Stimulated activated CD8-positive, alpha-beta memory T cell treated with anti-CD3 and anti-CD28 coated beads, Interleukin-15, amount 100 ng/mL, for 48 hours (primary cell): ENCODE results near the gene ATP8A1.
A peak's percentile ranks its signal among the peaks of the same experiment; 100 is the strongest.

Source experiments
- DNase-seq, 2 donors: peaks; one replicate each; pipeline ENCODE4 v3.0.0-alpha.2; 2020; ENCODE audit warnings: low read depth in 2 of 2

ATP8A1 gene

DNA sequence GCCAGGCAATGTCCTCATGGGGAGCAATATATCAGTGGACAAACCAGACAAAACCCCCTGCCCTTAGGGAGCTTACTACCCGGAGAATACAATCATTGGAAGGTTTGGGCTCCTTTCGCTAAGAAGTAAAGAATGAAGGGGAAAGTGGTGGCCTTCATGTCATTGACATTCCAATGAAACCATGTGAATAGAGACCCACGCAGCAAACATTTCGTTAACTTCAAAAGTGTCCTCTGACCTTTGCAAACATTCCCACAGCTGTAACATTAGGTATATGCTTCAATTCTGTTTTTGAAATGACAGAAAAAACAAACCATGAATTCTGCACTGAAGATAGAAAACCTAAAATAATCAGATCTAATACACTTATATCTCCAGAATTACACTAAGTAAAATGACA lies 7.0 kb downstream of the ATP8A1 start:
- no peak for DNase-seq

DNA sequence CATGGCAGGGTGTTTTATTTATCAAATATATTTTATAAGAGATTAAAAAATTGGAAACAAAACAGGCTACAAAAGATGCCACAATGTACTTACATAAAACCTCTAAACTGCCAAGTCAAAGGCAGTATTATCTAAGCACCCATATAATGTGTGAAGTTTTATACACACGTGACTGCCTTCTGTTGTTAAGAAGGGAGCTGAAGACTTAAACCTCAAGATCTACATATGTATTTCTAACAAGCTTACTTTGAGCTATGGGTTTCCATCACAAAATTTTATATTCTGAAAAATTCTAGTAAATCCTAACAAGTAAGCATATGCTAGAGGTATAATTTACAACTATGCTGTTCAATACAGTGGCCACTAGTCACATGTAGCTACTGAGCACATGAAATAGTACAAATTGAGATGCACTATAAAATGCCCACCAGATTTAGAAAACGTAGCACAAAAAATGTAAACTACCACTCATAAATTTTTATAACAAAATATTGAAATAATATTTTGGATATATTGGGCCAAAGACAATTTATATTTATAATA lies 9.8 kb downstream of the ATP8A1 start:
- DNase-seq: no peak

DNA sequence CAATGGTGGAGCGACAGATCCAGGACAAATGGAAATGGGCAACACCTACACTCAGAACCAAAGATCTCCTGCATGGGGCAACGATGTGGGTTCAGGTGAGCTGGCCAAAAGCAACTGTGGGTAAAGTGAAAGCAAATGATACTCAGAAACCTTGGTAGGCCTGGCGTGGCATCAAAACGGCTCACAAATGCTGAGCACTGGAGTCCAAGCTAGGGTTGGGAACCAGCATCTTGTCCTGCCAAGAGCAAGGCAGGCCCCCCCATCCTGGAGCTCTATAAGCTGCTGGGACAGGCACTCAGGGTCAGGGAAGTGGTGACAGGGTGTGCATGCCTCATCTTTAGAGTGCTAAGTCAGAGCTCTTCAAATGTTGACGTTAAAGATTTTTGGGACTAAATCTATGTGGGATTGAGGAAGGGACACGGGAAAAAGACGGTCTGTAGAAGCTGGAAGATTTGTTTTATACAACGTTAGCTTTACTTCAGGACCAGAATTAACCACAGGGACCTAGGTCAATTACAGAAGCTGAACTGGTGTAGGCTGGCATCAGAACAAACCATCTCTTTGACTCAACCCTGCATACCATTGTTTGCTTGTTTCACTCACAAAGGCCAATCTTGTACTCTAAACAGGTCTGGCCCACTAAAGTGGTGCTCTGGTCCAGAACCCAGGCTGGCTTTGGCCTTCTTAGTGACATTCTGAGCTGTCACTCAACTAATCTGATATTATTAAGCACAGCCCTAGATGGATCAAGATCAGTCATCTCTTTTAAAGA lies 10.7 kb downstream of the ATP8A1 start:
- DNase-seq: no peak

DNA sequence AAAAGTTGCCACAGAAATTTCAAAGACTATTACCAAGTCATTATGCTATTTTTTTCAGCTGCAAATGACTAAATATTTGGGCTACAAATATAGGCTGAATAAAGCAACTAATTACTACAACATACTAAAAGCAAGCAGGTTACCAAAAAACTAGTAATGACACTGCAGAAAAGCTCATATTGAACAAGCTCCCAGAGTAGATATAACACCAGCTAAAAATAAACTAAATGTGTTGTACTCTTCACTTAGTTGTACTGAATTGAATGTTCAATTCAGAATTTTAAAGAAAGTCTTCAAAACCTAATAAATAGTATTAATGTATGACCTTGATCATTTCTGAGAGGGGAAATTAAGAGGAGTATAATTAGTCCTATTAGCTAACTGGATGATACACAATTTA lies 12.0 kb downstream of the ATP8A1 start:
- DNase-seq: no peak

DNA sequence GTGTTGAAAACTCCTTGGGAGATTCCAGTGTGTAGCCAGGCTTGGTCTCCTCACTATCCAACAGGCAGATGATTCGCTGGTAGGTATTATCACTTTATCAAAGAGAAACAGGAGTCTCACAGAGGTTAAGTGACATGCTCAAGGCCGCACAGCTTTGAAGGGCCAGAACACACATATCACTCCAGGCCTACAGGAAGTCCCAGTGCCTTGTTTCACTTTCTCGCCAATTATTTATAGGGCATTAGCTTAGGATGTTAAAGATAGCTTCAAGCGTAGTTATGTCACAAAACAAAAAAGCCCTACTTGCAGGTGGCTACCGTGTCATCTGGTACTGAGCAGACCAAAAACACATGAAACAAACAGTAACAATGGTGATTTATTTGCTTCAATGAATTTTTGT lies 13.2 kb downstream of the ATP8A1 start:
- DNase-seq: no peak

DNA sequence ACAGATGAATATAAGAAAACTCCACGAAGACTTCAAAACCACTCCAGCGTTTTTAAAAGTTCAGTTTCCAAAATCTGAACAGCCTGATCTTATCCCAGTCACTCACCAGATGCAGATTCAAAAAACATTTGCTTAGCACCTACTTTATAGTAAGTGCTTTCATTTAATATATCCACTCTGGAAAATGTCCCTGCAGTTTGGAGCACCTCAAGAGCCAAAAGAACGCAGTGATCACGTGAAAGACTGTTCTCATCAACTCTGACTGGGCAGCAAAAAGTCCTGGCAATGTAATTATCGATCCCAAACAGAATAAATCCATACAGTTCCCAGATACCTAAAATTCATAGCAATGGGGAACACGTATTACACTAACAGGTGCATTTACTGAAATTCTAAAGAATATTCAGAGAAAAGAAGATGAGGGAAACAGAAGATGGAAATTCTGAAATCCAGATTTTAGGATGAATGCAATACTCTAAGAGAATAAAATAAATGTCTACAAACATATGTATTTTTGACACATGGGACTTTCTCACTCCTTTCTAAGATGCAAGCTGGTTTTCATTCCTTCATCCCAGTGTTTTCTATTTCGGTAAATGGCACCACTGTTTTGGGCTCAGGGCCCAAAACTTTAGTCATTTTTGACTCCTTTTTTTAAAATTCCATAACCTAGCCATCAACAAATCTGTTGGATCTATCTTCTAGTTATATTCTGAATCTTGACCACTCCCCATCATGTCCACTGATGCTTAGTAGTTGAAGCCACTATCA lies 13.9 kb downstream of the ATP8A1 start:
- DNase-seq: no peak

DNA sequence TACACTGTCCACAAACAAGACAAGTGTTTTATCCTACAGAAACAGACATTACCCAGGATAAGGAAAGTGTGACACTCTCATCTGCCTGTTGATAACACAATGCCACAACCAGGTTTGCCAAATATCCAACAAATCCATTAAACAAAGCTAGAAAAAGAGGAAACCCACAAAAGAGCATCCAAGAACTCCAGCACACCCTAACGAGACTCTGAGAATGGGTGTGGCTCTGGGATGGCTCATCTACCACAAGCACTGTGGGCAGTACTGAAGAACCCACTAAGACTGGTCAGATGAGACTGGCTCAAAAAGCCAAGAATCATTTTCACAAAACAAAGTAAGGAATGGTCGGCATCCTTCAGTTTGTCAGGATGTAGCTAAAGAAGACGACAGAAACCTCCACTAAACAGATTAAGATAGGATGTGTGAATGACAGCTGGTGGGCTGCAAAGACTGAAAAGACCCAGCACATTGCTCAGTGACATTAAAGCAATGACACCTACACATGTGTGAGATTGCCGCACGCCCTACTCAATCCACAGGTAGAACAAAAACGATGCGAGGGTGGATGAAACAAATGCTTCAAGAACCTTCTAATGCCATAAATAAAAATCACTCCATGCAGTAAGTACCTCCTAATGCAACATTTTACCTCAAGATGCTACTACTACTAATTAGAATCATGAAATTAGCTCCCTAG lies 14.7 kb downstream of the ATP8A1 start:
- DNase-seq: no peak

DNA sequence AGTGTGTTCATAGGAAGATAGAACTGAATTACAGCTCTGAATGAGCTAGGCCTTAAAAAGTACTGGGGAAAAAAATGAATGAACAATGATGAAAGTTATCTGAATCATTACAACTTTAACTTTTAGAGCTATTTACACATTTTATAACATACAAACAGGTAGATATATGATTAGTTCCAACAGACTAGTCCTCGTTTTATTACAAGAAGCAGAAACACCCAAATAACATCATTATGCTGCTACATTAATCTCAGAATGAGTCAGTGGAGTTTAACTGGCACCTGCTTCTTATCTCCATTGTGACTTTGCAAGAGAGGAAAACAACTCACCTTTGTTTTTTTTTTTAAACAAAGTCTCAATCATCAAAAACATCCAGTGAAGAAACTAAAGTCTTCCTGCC lies 15.2 kb downstream of the ATP8A1 start:
- no peak for DNase-seq

DNA sequence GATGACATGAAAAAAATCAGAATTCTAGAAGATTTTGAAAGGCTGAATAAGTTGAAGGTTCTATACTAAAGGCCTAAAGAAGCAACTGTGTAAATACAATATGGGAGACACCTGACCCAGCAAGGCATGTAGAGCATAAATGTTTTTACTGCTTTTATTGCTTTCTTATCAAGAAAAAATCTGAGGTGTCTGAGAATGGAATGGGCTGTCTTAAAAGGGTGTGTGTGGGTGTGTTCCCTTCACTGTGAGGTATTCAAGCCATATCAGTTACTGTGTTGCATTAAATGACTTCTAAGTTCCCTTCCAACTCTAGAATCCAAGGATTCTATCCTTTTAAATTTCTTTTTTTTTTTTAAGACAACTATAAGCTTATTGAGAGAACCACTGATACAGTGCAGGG lies 15.7 kb downstream of the ATP8A1 start:
- DNase-seq: no peak

DNA sequence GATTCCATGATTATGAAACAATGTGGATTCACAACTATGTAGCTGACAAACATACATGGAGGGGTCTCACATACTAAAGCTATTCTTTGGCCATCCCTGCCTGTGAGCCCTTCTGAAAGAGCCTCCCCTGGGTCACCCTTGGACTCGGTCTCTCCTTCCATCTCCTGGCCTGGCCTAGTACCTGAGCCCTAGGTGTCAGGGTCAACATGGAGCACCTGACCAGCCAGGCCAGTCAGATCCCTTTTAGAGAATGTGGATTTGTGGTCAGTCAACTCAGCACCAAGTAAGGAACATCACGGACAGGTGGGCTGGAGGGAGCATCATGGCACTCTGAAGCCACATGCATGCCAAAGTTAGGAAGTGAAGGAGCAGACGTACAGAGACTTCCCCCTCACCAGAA lies 16.3 kb downstream of the ATP8A1 start:
- no peak for DNase-seq

DNA sequence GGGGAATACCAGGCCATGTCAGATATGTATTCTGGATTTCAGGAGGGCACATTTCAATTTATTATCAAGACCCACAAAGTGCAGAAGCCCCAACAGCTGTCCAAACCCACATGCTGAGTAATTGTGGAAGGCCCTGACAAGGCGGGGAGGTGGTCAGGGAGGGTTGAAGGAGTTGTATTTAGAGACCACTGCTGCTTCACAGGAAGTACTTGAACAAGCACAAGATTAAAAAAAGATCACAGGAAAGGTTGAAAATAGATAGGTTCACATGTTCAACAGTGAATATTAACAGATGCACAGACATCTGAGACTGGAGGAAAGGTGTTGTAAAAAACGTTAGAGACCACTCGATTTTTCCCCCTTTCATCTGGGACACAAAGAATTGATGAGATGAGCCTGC lies 17.9 kb downstream of the ATP8A1 start:
- peak in 1 of 2 donors; percentile 27 for DNase-seq

DNA sequence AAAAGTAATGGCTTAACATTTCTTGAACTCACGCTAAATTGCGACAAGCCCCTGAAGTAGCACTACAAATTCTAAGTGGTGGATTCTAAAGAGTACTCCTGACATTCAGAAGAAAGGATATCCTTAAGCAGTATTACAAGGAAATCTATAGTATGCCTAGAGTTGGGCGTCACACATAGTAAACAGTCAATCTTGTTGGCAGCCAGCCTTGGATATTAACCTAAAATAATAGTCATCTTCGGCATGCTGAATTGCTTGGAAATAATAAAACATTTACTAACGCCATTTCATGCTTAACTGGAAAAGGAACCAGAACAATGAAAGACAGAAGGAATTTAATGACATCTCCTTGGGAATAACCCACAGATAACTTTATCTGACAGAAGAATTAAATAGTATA lies 18.6 kb downstream of the ATP8A1 start:
- no peak for DNase-seq

DNA sequence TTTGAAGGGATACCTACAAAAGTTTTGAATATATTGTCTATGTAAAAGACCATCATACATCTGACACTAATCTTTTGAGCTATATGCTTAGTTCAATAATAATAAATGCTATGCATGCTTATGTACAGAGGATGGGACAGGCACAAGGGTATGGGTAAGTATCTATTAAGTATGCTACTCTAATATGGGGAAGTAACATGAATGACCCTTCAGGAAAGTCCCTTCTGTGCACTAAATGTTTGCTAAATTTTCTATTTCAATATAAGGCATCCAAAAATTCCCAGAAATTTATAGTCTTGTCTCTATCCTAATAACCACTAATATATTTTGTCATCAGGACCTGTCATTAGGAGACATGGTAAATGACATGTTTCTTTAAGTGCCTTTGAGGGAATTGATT lies 19.0 kb downstream of the ATP8A1 start:
- no peak for DNase-seq

DNA sequence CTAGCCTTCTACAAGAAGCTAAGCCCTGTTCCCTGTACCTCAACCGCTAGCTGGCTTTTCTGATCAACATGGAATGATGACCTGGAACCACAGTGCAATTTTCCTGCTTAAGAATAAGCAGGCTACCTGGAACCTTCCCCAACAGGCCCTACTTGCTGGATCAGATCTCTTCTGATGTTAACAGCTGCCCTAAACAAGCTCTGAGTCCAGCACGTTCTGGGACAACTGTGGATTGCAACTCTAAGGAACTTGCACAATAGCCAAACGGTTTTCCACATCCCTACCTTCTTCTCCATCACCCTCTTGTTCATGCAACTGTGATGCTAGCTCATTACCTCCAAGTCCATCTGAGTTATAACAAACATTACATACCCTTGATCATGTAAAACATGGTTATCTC lies 19.8 kb downstream of the ATP8A1 start:
- no peak for DNase-seq

DNA sequence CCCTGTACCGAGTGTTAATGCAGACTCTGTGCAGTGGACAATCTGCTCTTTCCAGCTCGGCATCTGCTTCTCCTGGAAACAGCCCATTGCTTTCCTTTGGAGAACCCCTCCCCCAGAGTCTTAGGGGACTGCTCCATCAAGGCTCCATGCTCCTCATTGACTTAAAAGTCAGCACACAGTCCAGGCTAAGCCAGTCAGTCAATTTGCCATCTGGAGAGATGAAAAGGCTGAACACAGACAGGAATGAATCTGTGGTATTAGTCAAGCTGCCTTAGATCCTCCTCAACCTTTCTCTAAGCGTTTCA lies 20.3 kb downstream of the ATP8A1 start:
- no peak for DNase-seq

DNA sequence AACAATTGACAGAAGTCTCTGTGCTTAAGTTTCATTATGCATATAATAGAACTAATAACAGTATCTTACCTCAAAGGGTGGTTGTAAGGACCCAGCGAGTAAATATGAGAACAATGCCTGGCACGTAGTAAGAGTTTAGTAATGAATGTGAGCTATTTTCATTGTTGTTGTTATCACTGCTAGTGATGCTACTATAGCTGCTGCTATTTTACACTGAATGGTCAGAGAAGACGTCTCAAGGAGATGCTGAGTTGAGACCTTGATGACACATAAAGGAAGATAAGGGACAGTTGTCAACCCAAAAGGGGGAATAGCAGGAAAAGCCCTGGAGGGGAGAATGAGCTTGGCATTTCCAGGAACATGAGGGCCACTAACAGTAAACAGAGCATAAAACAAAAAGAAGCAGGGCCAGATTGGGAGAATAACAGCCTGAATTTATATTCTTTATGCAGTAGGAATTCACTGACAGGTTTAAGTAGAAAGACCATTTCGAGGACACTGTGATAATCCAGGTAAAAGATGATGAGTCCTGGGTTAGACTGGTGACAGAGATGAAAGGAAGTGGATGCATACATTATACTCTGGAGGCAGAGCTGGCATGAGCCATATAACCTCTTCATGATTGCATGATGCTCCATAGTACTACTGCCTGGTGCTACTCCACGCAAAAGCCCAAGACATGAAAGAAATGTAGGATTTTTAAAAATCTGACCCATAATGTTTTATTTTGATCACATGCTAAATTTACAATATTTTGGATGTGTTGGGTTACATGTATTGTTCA lies 23.1 kb downstream of the ATP8A1 start:
- no peak for DNase-seq

DNA sequence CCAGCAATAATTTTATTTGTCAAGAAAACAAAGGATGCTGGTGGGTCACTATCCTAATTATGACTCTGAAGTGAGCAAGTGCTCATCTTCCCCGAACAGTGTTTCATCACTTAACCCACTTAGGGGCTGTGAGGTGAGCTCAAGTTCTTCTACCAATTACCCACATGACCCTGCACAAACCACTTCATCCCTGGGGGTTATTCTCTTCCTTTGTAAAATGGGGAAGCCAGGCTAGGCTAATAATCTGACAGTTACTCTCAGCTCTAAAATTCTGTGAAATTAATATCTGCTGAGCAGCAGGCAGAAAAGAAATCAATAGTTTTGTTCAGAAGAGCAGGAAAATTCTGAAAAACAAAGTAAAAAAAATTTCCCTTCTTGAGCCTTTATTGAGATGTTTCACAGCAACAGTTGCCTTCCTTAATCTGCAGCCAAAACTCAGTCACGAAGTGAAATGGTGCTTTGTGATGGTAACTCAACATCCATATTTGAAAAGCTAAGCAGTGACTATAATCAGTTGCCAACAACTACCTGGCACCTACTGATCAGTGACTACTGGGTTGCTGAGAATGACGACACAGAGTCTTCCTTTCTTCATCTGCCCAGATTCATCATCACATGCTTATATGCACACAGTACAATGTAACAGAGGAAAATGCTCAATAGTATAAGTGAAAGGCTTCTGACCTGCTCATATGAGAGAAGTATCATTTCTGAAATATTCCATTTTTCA lies 24.1 kb downstream of the ATP8A1 start:
- no peak for DNase-seq

DNA sequence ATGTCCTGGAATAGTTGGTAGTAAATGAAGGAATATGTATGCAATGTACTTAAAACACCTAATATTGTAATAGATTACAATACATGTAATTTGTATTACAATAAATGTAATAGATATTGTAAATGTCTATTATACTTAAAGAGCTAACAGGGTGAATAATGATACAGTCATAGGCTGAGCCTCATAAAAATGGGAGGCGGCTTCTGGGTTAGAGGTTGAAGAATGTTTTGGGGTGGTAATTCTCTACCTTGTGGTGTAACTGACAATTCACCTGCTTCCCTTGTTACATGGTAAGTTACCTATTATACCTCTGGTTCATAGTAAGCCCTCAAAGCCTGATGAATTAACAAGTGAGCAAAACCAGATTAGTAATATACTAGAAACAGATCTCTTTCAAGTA lies 26.0 kb downstream of the ATP8A1 start:
- DNase-seq: no peak

DNA sequence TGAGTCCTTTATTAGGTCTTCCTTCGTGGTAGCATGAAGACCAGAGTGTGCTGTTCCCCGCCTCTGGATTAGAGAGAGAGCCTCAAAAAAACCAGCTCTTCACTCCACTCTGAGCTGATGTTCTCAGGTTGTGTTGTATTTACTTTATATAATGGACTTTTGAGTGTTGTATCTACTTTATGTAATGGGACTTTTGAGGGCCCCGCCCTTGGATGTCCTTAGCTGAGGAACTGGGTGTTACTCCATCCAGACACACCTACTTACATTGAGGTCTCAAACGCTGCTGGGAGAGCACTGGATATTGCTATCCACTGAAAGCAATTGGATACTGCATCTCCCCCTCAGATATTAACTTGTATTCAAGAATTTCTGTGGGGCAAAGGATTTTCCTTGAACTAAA lies 28.2 kb downstream of the ATP8A1 start:
- DNase-seq: no peak

DNA sequence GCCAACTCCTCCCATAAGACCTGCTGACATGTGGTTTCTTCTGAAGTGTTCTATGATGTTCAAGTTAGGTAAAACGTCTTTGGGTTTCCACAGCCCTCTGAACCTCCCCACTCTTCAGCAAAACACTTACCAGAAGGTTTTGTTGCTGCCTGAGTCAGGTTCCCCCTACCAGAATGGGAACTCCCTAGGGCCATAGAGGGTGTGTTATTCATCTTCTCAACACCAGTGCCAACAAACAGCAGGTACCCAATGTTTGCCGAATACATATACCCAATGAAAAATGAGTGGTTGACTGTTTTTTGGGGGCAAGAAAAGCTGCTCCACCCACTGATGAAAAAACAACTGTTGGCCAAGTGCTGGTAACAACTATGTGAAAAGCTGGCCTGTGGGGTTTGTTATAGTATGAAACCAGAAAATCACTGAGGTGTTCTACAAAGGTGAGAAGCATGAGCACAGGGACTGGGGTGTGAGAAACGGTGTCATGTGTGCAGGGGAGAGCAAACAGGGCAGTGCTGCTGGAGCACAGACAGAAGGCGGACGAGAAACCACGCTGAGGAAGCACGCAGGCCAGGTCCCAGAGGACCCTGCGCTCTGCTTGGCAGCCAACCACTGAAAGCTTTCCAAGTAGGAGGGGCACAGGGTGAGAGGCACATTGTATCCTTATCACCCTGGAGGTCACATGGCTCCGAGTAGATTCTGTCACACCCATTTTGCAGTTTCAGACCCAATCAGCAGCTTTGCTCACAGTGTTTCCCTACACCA lies 28.8 kb downstream of the ATP8A1 start:
- peak; percentile 37 to 43 for DNase-seq
